ENCODE data around the gene THRB.

Gene THRB

DNA sequence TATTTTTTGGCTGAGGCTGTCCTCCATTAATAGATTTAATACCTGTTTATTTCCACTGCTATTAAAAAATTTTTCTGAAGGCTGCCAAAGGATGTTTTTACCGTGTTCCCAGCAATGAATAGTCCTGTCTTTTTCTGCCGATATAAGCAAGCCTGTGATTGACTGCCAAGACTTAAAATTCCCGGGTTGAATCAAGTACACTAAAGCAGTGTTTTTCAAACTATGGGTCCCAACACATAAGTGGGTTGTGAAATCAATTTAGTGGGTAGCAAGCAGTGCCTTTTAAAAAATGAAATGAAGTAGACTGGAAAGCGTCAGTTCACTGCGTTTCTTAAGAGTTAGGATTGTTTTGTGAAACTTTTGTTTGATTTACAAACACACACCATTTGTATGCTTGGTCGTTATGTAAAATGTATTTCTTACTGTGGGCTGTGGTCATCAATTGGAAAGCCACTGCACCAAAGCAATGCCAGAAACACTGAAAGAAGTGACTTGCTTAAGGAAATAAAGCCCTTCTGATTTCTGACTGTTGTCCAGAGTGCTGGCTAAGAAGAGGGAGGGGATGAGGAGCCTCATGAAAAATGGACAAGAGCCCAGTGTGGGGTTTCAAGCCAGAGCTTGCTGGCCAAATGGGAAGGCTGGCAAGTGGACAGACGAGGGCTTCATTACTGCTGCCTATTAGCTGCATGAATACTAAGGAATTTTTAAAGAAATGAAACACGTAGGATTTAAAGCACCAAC lies 206.0 kb downstream of the THRB start:
- no peak overlapping the region for H3K14ac ChIP-seq (ENCODE audit: low read length in 2 of 2)
- no peaks in the 10 kb centered on the region for H3K36me3 ChIP-seq (ENCODE audit: control insufficient read depth in 1 of 2, insufficient read depth in 2 of 2, low read depth in 1 of 2, low read length in 2 of 2)
- H4K8ac ChIP-seq (ENCODE audit: low read length), result no peak overlapping the region
- H2BK120ac ChIP-seq (ENCODE audit: low read depth, low read length), result no peak overlapping the region
- no peak overlapping the region for H3K9ac ChIP-seq (ENCODE audit: low read length)
- H3K4me3 ChIP-seq (ENCODE audit: insufficient read depth in 1 of 2, low read depth in 1 of 2, low read length in 2 of 2), result no peak overlapping the region
- no peak overlapping the region for H2AFZ ChIP-seq (ENCODE audit: low read depth, low read length)
- H3K4me2 ChIP-seq (ENCODE audit: low read length, poor library complexity, severe bottlenecking), result no peak overlapping the region
- H3K9me3 ChIP-seq (ENCODE audit: control insufficient read depth, low read length), result no peaks in the 10 kb centered on the region
- no peak overlapping the region for H2BK5ac ChIP-seq (ENCODE audit: low read depth, low read length, poor library complexity, severe bottlenecking)
- H2BK15ac ChIP-seq (ENCODE audit: low read depth, poor library complexity, severe bottlenecking), result no peak overlapping the region
- DNase-seq, result no peak
- no peak overlapping the region for H3K23ac ChIP-seq (ENCODE audit: low read length in 2 of 2)
- H4K91ac ChIP-seq (ENCODE audit: low read length), result no peak overlapping the region
- no peaks in the 10 kb centered on the region for H3K27me3 ChIP-seq (ENCODE audit: control insufficient read depth in 1 of 2, insufficient read depth in 1 of 2, low read length in 2 of 2)
- peaks cover 3% of the 10 kb centered on the region for H3K4me1 ChIP-seq (ENCODE audit: control insufficient read depth, insufficient read depth, low read depth, low read length)
- no peak overlapping the region for H3K4ac ChIP-seq (ENCODE audit: low read depth in 1 of 2, low read length in 2 of 2)
- H3K18ac ChIP-seq (ENCODE audit: low read depth in 1 of 2, low read length in 2 of 2), result no peak overlapping the region
- H3K79me1 ChIP-seq (replicated peaks; ENCODE audit: low read length, poor library complexity, severe bottlenecking), result no peaks in the 10 kb centered on the region
- no peak overlapping the region for H2AK5ac ChIP-seq (ENCODE audit: low read length, severe bottlenecking)
- no peak overlapping the region for H2BK12ac ChIP-seq (ENCODE audit: low read length in 2 of 2)
- WGBS, result 91% methylated on average over 6 of the region's 8 CpGs
- no peak overlapping the region for H3K27ac ChIP-seq (ENCODE audit: low read length, poor library complexity, severe bottlenecking)

DNA sequence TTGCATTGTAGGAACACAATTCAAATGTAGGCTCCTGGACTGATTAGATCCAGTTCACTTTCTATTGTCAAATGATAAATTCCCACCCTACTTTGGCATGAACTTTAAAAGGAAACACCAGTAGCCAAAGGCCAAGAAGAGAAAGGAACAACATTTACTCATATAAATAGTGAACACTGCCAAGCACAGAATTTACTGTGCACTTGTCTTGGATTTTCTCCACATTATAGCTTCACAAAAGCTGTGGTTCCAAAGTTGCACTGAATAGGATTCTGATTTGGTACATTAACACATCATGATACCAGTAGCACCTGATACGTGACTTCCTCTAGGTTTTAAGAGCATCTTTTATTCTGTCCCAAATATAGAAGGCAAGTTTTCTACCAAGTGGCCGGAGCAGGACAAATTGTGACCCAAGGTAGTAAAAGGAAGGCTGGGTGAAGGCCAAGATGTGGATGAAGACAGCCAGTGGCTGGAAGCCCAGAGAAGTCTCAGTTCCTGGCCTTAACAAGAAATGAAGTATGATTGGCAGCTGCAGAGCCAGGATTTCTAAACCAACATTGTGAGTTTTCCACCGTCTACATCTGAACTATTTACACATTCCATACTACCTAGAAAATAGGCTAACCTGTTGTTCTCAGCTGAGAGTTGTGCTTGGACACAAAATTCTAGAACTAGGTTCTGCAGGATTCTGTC lies 206.7 kb downstream of the THRB start:
- Histone ChIP-seq H3K79me1 (replicated peaks; ENCODE audit: low read length, poor library complexity, severe bottlenecking) (no peaks in the 10 kb centered on the region), H3K4me1 (ENCODE audit: control insufficient read depth, insufficient read depth, low read depth, low read length) (peaks cover 3% of the 10 kb centered on the region), H2BK15ac (ENCODE audit: low read depth, poor library complexity, severe bottlenecking) (no peak overlapping the region), H3K4ac (ENCODE audit: low read depth in 1 of 2, low read length in 2 of 2) (no peak overlapping the region), H3K23ac (ENCODE audit: low read length in 2 of 2) (no peak overlapping the region), H3K18ac (ENCODE audit: low read depth in 1 of 2, low read length in 2 of 2) (no peak overlapping the region), H3K27ac (ENCODE audit: low read length, poor library complexity, severe bottlenecking) (no peak overlapping the region), H4K8ac (ENCODE audit: low read length) (no peak overlapping the region), H3K9me3 (ENCODE audit: control insufficient read depth, low read length) (no peaks in the 10 kb centered on the region), H2AFZ (ENCODE audit: low read depth, low read length) (no peak overlapping the region), H3K4me2 (ENCODE audit: low read length, poor library complexity, severe bottlenecking) (no peak overlapping the region), H2BK120ac (ENCODE audit: low read depth, low read length) (no peak overlapping the region), H3K14ac (ENCODE audit: low read length in 2 of 2) (no peak overlapping the region), H2BK5ac (ENCODE audit: low read depth, low read length, poor library complexity, severe bottlenecking) (no peak overlapping the region), H3K4me3 (ENCODE audit: insufficient read depth in 1 of 2, low read depth in 1 of 2, low read length in 2 of 2) (no peak overlapping the region), H3K36me3 (ENCODE audit: control insufficient read depth in 1 of 2, insufficient read depth in 2 of 2, low read depth in 1 of 2, low read length in 2 of 2) (no peaks in the 10 kb centered on the region), H3K27me3 (ENCODE audit: control insufficient read depth in 1 of 2, insufficient read depth in 1 of 2, low read length in 2 of 2) (no peaks in the 10 kb centered on the region), H2AK5ac (ENCODE audit: low read length, severe bottlenecking) (no peak overlapping the region), H4K91ac (ENCODE audit: low read length) (no peak overlapping the region), H3K9ac (ENCODE audit: low read length) (no peak overlapping the region), H2BK12ac (ENCODE audit: low read length in 2 of 2) (no peak overlapping the region)
- DNase-seq, result no peak
- 100% methylated on average over 2 of the region's 3 CpGs for whole genome bisulfite sequencing

DNA sequence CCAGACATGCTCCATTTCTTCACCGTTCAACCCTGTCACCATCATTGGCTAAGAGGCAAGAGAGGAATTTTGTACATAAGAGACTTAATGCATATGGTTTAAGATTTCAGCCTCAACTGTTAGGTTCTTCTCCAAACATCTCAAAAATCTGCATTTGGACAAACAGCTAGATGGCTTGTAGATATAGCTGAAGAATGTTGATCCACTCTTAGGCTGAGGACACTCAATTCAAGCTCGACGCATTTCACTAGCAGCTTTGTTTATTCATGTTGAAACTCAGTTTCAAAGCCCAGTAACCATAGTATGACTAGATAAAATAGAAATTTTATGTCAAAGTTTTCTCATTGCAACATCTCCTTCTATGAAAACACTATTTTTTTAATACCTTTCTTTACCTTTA lies 208.2 kb downstream of the THRB start:
- H2BK15ac ChIP-seq (ENCODE audit: low read depth, poor library complexity, severe bottlenecking), result no peak overlapping the region
- no peak overlapping the region for H3K4ac ChIP-seq (ENCODE audit: low read depth in 1 of 2, low read length in 2 of 2)
- H2BK5ac ChIP-seq (ENCODE audit: low read depth, low read length, poor library complexity, severe bottlenecking), result no peak overlapping the region
- H3K9me3 ChIP-seq (ENCODE audit: control insufficient read depth, low read length), result no peaks in the 10 kb centered on the region
- no peak overlapping the region for H3K4me2 ChIP-seq (ENCODE audit: low read length, poor library complexity, severe bottlenecking)
- peaks cover 1% of the 10 kb centered on the region for H3K4me1 ChIP-seq (ENCODE audit: control insufficient read depth, insufficient read depth, low read depth, low read length)
- H3K4me3 ChIP-seq (ENCODE audit: insufficient read depth in 1 of 2, low read depth in 1 of 2, low read length in 2 of 2), result no peak overlapping the region
- no peak for DNase-seq
- no peak overlapping the region for H3K23ac ChIP-seq (ENCODE audit: low read length in 2 of 2)
- no peak overlapping the region for H2AFZ ChIP-seq (ENCODE audit: low read depth, low read length)
- H2AK5ac ChIP-seq (ENCODE audit: low read length, severe bottlenecking), result no peak overlapping the region
- H3K79me1 ChIP-seq (replicated peaks; ENCODE audit: low read length, poor library complexity, severe bottlenecking), result no peaks in the 10 kb centered on the region
- no peak overlapping the region for H2BK12ac ChIP-seq (ENCODE audit: low read length in 2 of 2)
- H4K8ac ChIP-seq (ENCODE audit: low read length), result no peak overlapping the region
- H3K9ac ChIP-seq (ENCODE audit: low read length), result no peak overlapping the region
- no peak overlapping the region for H3K18ac ChIP-seq (ENCODE audit: low read depth in 1 of 2, low read length in 2 of 2)
- H3K27me3 ChIP-seq (ENCODE audit: control insufficient read depth in 1 of 2, insufficient read depth in 1 of 2, low read length in 2 of 2), result no peaks in the 10 kb centered on the region
- no peak overlapping the region for H4K91ac ChIP-seq (ENCODE audit: low read length)
- H3K27ac ChIP-seq (ENCODE audit: low read length, poor library complexity, severe bottlenecking), result no peak overlapping the region
- no peak overlapping the region for H3K14ac ChIP-seq (ENCODE audit: low read length in 2 of 2)
- no peaks in the 10 kb centered on the region for H3K36me3 ChIP-seq (ENCODE audit: control insufficient read depth in 1 of 2, insufficient read depth in 2 of 2, low read depth in 1 of 2, low read length in 2 of 2)
- no peak overlapping the region for H2BK120ac ChIP-seq (ENCODE audit: low read depth, low read length)
- 92% methylated on average over 2 of the region's 3 CpGs for WGBS

DNA sequence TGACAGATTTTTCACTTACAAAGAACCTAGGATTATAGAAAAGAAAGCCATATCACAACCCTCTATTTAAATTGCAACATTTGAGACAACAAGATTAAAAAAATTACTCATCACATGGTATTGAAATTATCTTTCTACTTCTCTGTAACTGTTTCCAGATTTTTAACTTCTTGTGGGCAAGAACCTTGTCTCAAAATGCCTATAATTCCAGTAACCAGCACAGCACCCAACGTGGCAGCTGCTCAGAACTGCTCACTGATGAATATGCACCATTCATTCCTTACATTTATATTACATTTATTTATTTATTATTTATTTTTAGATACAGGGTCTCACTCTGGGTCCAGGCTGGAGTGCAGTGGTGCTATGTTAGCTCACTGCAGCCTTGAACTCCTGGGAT lies 216.1 kb downstream of the THRB start:
- no peak overlapping the region for H3K4me3 ChIP-seq (ENCODE audit: insufficient read depth in 1 of 2, low read depth in 1 of 2, low read length in 2 of 2)
- no peaks in the 10 kb centered on the region for H3K79me1 ChIP-seq (replicated peaks; ENCODE audit: low read length, poor library complexity, severe bottlenecking)
- H2AK5ac ChIP-seq (ENCODE audit: low read length, severe bottlenecking), result no peak overlapping the region
- no peak overlapping the region for H3K14ac ChIP-seq (ENCODE audit: low read length in 2 of 2)
- H3K27me3 ChIP-seq (ENCODE audit: control insufficient read depth in 1 of 2, insufficient read depth in 1 of 2, low read length in 2 of 2), result no peaks in the 10 kb centered on the region
- H2BK120ac ChIP-seq (ENCODE audit: low read depth, low read length), result no peak overlapping the region
- H3K36me3 ChIP-seq (ENCODE audit: control insufficient read depth in 1 of 2, insufficient read depth in 2 of 2, low read depth in 1 of 2, low read length in 2 of 2), result no peaks in the 10 kb centered on the region
- no peak overlapping the region for H2BK15ac ChIP-seq (ENCODE audit: low read depth, poor library complexity, severe bottlenecking)
- no peaks in the 10 kb centered on the region for H3K4me1 ChIP-seq (ENCODE audit: control insufficient read depth, insufficient read depth, low read depth, low read length)
- no peak overlapping the region for H3K4ac ChIP-seq (ENCODE audit: low read depth in 1 of 2, low read length in 2 of 2)
- no CpG with 5 or more reads among the region's 1 CpG for WGBS
- H2AFZ ChIP-seq (ENCODE audit: low read depth, low read length), result no peak overlapping the region
- no peak overlapping the region for H2BK12ac ChIP-seq (ENCODE audit: low read length in 2 of 2)
- no peak overlapping the region for H3K18ac ChIP-seq (ENCODE audit: low read depth in 1 of 2, low read length in 2 of 2)
- no peak overlapping the region for H3K27ac ChIP-seq (ENCODE audit: low read length, poor library complexity, severe bottlenecking)
- H3K9me3 ChIP-seq (ENCODE audit: control insufficient read depth, low read length), result no peaks in the 10 kb centered on the region
- H3K23ac ChIP-seq (ENCODE audit: low read length in 2 of 2), result no peak overlapping the region
- H4K91ac ChIP-seq (ENCODE audit: low read length), result no peak overlapping the region
- no peak overlapping the region for H4K8ac ChIP-seq (ENCODE audit: low read length)
- no peak overlapping the region for H3K9ac ChIP-seq (ENCODE audit: low read length)
- no peak for DNase-seq
- no peak overlapping the region for H3K4me2 ChIP-seq (ENCODE audit: low read length, poor library complexity, severe bottlenecking)
- no peak overlapping the region for H2BK5ac ChIP-seq (ENCODE audit: low read depth, low read length, poor library complexity, severe bottlenecking)
